Breast epithelium (tissue), 4 donors: ENCODE measurements around the gene DCLK1. TPM values are rescaled to one million over a fixed set of nuclear protein-coding genes. Genes with fewer than 3 reads are reported as not detected.

ENCODE experiments used
- DNase-seq, 2 donors: peaks; one replicate each; pipeline ENCODE4 v3.0.0-alpha.2; 2019; ENCODE audit warnings: low spot score in 2 of 2
- H3K27ac ChIP-seq, 2 donors: fragments of 200-600 bp; sonication (generic) in 1 of 2; one replicate each; pipeline ENCODE4 v1.5.1; 2016 to 2019; ENCODE audit warnings: mild to moderate bottlenecking in 1 of 2
- H3K27me3 ChIP-seq, 2 donors: fragments of 200-600 bp; sonication (generic) in 1 of 2; one replicate each; pipeline versions ENCODE4 v1.5.1 to v1.6.0; 2017 to 2019; ENCODE audit warnings: control low read depth in 1 of 2, mild to moderate bottlenecking in 1 of 2
- H3K36me3 ChIP-seq: fragments of 200-600 bp; one replicate; pipeline ENCODE4 v1.5.1; 2019
- H3K4me1 ChIP-seq, 2 donors: fragments of 200-600 bp; sonication (generic); one replicate each; pipeline ENCODE4 v1.5.1; 2016 to 2019; ENCODE audit warnings: control low read depth in 1 of 2
- H3K4me3 ChIP-seq, 3 donors: fragments of 200-600 bp; sonication (generic); 1 replicate in 2 of 3; 2 replicates in 1 of 3; pipeline ENCODE4 v1.5.1; 2016 to 2019; ENCODE audit warnings: mild to moderate bottlenecking in 3 of 3, moderate library complexity in 2 of 3
- H3K9me3 ChIP-seq, 2 donors: fragments of 200-600 bp; sonication (generic) in 1 of 2; one replicate each; pipeline ENCODE4 v1.5.1; 2016 to 2019; ENCODE audit warnings: control low read depth in 1 of 2
- CTCF ChIP-seq, 3 donors: fragments of 450-650 bp; IDR thresholded peaks; one replicate each; pipeline ENCODE4 v1.5.1; 2016 to 2017; ENCODE audit warnings: antibody characterized with exemption in 3 of 3, mild to moderate bottlenecking in 3 of 3, moderate library complexity in 3 of 3
- POLR2A ChIP-seq: fragments of 450-650 bp; IDR thresholded peaks from one replicate; pipeline ENCODE4 v1.6.1; 2016; ENCODE audit warnings: antibody characterized with exemption, mild to moderate bottlenecking, moderate library complexity
- POLR2AphosphoS5 ChIP-seq, 3 donors: sonication (generic); formaldehyde crosslinking; IDR thresholded peaks; one replicate each; pipeline ENCODE4 v1.6.1; 2017; ENCODE audit warnings: antibody characterized with exemption in 3 of 3
- intact Hi-C: fragments of 100-400 bp; cut with DNase I; formaldehyde crosslinking; loops from one replicate; pipeline ENCODE4 v1.15.1; 2023; ENCODE audit warnings: low total_unique reads
- total RNA-seq, 3 donors: library from RNA; depleted of rRNA; stranded (reverse); fragments of >200 nt; gene quantifications; one replicate each; pipeline ENCODE4 v1.1.0, GENCODE V29; 2016

Gene DCLK1
- total RNA-seq, 3 donors from 2014 or later: 21.2 to 158 (median 28.2) TPM

GRCh38 chr13:35841060-35841521 is 290.1 kb downstream of the DCLK1 start:
- TF ChIP-seq POLR2AphosphoS5 (IDR thresholded peaks at IDR 0.05) (peak in 1 of 3 donors; percentile 63), POLR2A (no peak)
- Histone ChIP-seq H3K9me3 (no peaks in the 10 kb centered on the region), H3K27ac (peak overlapping the region; percentile 20 to 59), H3K27me3 (no peaks in the 10 kb centered on the region), H3K36me3 (no peaks in the 10 kb centered on the region), H3K4me3 (no peak overlapping the region), H3K4me1 (no peaks in the 10 kb centered on the region)
- intact Hi-C loops: no loop called here
- peak in 1 of 2 donors; percentile 22 for DNase-seq

GRCh38 chr13:35839806-35840205 is 291.4 kb downstream of the DCLK1 start:
- Histone ChIP-seq H3K27me3 (no peaks in the 10 kb centered on the region), H3K9me3 (no peaks in the 10 kb centered on the region), H3K27ac (peak overlapping the region; percentile 20 to 59), H3K36me3 (no peaks in the 10 kb centered on the region), H3K4me1 (no peaks in the 10 kb centered on the region), H3K4me3 (no peak overlapping the region)
- no peak for TF ChIP-seq POLR2AphosphoS5 (IDR thresholded peaks at IDR 0.05)
- no peak for TF ChIP-seq CTCF (IDR thresholded peaks at IDR 0.05)
- no peak for TF ChIP-seq POLR2A
- DNase-seq: no peak
- intact Hi-C loops: no loop called here

GRCh38 chr13:35838356-35838755 is 292.8 kb downstream of the DCLK1 start:
- TF ChIP-seq CTCF (IDR thresholded peaks at IDR 0.05) (no peak), POLR2A (peak; percentile 16), POLR2AphosphoS5 (IDR thresholded peaks at IDR 0.05) (no peak)
- intact Hi-C loops: no loop called here
- H3K9me3 ChIP-seq: no peaks in the 10 kb centered on the region
- H3K36me3 ChIP-seq: no peaks in the 10 kb centered on the region
- peak overlapping the region; percentile 69 to 78 for H3K27ac ChIP-seq
- no peak overlapping the region for H3K4me3 ChIP-seq
- no peaks in the 10 kb centered on the region for H3K27me3 ChIP-seq
- no peak for DNase-seq
- H3K4me1 ChIP-seq: no peaks in the 10 kb centered on the region

GRCh38 chr13:35836446-35836845 is 294.7 kb downstream of the DCLK1 start:
- H3K4me3 ChIP-seq: no peak overlapping the region
- H3K36me3 ChIP-seq: no peaks in the 10 kb centered on the region
- intact Hi-C loops: no loop called here
- H3K27ac ChIP-seq: peak overlapping the region in 1 of 2 donors; percentile 54
- no peaks in the 10 kb centered on the region for H3K9me3 ChIP-seq
- no peak for TF ChIP-seq POLR2AphosphoS5 (IDR thresholded peaks at IDR 0.05)
- TF ChIP-seq CTCF (IDR thresholded peaks at IDR 0.05): no peak
- TF ChIP-seq POLR2A: no peak
- no peaks in the 10 kb centered on the region for H3K4me1 ChIP-seq
- no peak for DNase-seq
- no peaks in the 10 kb centered on the region for H3K27me3 ChIP-seq

- Histone ChIP-seq H3K36me3 (no peaks in the 10 kb centered on the region), H3K27me3 (no peaks in the 10 kb centered on the region), H3K9me3 (no peaks in the 10 kb centered on the region), H3K4me1 (no peaks in the 10 kb centered on the region), H3K27ac (peak overlapping the region in 1 of 2 donors; percentile 54), H3K4me3 (no peak overlapping the region)
- DNase-seq: no peak
- no peak for TF ChIP-seq POLR2A
- intact Hi-C loops: no loop called here
Measured at GRCh38 chr13:35835989-35836388, 295.2 kb downstream of the DCLK1 start.

GRCh38 chr13:35833608-35834275 is 297.4 kb downstream of the DCLK1 start:
- DNase-seq: no peak
- Histone ChIP-seq H3K9me3 (no peaks in the 10 kb centered on the region), H3K27ac (no peak overlapping the region), H3K27me3 (no peaks in the 10 kb centered on the region), H3K4me1 (no peaks in the 10 kb centered on the region), H3K4me3 (no peak overlapping the region), H3K36me3 (no peaks in the 10 kb centered on the region)
- intact Hi-C loops: no loop called here
- TF ChIP-seq POLR2AphosphoS5 (IDR thresholded peaks at IDR 0.05) (no peak), CTCF (IDR thresholded peaks at IDR 0.05) (no peak), POLR2A (no peak)
